ENCODE data around the gene QPRT.

GRCh38 chr16:29650771-29651170, 28.2 kb upstream of the QPRT start:
- no peak for TF ChIP-seq CTCF (IDR thresholded peaks at IDR 0.05; ENCODE audit: control extremely low read depth in 1 of 3, insufficient read depth in 1 of 3, low read depth in 1 of 3, low read length in 3 of 3)
- TF ChIP-seq ATF3 (IDR thresholded peaks at IDR 0.05; ENCODE audit: insufficient read depth, low read depth, low read length) = no peak
- no peak for TF ChIP-seq E2F6 (IDR thresholded peaks at IDR 0.05)
- TF ChIP-seq JUND (IDR thresholded peaks at IDR 0.05; ENCODE audit: low read length) = no peak
- no peak for TF ChIP-seq BACH1 (IDR thresholded peaks at IDR 0.05; ENCODE audit: low read length)
- no peak for TF ChIP-seq EZH2 (IDR thresholded peaks at IDR 0.05; ENCODE audit: low read depth, low read length, severe bottlenecking)
- TF ChIP-seq MAX (IDR thresholded peaks at IDR 0.05) = no peak
- no peak for TF ChIP-seq YY1 (IDR thresholded peaks at IDR 0.05; ENCODE audit: low read depth, low read length)
- no peak for TF ChIP-seq BCL11A (IDR thresholded peaks at IDR 0.05; ENCODE audit: low read depth in 2 of 2, low read length in 2 of 2)
